GM19324 (cell line): ENCODE data around the gene C9orf50.

ENCODE experiments used
- ATAC-seq: cut with Tn5 transposase; IDR thresholded peaks from one replicate; pipeline ENCODE4 v1.9.1; 2021; ENCODE audit warnings: mild to moderate bottlenecking, moderate library complexity; ENCODE audit not compliant: unreplicated experiment, low FRiP score

C9orf50 gene

DNA sequence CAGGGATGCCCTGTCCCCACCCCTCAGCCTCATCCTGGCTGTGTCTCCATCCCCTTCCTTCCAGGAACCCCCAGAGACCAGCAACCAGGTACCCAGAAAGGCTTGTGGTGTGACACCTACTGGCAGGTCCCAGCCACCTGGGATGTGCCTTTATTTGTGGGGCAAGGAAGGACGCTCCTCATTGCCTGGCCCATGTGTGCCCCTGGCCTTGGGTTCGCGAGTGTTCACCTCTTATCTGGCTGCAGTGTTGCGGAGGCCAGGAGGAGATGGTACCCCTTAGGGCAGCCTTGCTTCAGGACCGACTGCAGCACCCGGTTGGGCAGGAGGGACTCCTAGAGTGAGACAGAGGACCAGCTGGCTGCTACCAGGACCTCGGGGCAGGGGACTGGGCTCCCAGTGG, 8.8 kb downstream of the C9orf50 start:
- ATAC-seq = no peak

DNA sequence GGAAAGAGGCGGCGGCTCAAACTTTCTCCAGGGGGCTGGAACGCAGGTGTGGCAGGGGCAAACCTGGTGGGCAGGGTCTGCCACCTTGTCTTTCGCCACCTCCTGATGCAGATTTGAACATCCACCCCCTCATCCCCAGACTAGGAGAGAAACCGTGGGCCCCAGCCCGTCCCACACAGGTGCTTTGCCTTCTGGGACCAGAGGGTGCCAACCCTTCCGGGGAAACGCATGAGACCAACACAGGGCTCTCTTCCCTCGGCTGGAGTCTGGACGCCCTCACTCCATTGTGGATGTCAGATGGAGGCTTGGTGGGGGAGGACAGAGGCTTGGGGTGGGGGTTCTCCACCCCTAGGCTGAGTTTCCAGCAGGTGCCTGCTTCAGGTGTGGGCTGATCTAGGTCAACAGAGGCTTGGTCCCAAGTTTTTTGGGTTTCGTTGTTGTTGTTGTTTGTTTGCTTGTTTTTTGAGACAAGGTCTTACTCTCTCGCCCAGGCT, 9.5 kb downstream of the C9orf50 start:
- ATAC-seq = no peak

DNA sequence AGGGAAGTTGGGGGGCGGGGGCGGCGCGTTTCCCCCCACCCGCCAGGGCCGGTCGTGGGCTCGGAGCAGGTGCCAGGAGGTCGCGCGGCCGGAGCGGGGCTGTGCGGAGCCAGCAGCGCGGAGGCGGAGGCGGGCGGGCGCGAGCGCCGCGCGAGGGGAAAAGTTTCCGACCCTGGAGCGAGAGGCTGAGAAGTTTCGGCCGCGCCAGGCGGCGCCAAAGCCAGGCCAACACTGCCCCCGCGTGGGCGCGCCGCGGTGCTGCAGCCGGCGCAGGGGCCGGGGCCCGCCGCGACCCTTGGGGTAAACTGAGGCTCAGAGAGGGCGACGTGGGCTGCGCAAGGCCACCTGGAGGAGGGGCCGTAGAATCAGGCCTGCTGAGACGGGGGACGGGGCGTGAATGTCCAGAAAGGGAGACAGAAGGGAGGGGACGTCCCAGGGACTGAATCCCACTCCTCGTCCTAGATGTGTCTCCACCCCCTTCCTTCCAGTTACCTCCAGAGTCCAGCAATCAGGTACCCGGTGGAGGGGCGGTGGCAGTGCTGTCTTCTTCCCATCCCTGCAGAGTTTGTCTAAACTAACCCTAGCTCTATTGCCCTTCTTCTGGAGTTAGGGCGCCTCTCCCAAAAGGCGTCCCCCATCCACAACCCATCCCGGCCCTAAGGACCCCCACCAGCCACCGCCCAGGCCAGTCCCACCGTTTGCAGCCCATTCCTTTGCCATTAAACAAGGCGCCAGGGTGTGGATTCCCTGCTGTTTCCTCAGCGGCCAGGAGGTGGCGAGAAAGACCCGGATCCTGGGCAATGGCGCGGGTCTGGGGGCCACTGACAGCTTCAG, 10.2 kb downstream of the C9orf50 start:
- peak; percentile 63 for ATAC-seq

DNA sequence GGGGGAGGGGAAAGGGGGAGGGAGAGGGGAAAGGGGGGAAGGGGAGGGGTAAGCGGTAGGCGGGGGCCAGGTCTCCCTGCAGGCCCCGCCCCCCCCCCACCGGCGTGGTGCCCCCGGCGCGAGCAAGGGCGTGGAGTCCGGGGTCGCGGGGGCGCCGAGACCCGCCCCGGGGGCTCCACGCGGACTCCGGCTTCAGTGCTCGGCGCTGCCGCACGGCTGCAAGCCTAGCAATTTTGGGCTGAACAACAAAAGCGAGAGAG, 10.8 kb downstream of the C9orf50 start:
- ATAC-seq = no peak

DNA sequence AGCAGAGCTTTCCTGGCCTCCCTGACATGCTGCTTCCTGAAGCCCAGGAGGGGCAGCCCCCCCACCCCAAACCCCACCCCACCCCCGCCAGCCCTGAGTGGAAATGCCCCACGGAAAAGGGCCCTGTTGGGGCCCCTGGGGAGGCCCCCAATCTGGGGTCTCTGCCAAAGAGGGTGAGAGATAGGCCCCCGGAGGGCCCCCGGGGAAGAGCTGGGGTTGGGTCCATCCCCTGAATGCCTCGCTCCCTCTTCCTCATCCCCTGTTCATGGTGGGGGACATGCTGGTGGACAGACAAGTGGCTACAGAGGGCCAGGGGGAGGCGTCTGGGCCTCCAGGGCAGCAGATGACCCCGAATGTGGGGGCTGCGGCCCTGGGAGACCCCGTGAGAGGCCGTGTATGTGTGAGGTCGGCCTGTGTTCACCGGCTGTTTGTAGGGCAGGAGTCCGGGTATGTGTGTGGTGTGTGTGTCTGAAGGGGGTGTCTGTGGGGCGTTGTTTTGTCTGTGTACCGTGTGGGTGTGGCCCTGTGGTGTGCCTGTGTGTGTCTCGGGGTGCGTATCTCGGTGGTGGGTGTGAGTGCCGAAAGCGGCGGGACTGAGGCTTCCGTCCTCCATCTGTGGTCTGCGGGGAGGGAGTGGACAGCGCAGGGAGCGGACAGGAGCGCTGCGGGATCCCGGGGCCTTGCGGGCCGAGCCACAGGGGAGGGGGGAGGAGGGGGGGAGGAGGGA, 11.3 kb downstream of the C9orf50 start:
- ATAC-seq = no peak

DNA sequence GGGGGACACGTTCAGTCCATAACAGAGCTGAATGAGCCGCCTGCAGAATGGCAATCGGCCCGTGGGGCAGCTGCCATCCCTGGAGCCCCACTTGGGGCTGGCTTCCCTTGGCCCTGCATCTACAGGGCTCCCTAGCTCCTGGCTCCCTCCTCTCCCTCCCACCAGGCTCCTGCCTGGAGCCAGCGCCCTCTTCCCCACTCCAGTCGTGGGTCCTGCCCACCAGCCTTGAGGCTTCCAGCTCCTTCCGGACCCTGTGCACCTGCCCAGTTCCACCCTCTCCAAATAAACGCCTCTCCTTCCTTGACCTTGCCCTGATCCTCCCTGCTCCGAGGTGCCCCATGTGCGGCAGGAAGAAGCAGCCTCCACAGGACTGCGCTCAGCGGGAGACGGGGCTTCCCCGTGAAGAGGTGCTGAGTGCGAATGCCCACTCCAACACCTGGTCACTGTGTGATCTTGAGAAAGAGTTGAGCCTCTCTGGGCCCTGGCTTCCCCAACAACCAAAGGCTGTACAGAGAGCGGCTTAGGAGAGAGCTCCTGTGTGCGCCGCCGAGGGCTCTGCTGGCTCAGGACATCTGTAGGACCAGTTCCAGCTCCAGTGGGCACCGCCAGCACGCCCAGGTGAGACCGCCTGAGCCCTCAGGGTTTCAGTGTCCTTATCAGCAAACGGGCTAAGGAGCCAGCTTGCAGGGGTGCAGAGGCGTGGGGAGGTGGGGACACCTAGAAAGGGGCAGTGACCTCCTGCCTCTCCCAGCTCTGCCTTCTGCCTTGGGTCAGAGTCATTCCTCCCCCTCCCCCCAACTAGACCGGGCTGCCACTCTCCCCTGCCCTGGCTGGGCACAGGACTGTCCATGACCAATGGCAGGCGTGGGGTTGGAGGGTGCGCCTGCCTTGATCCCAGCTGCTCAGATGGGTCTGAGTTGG, 12.1 kb downstream of the C9orf50 start:
- ATAC-seq = no peak

DNA sequence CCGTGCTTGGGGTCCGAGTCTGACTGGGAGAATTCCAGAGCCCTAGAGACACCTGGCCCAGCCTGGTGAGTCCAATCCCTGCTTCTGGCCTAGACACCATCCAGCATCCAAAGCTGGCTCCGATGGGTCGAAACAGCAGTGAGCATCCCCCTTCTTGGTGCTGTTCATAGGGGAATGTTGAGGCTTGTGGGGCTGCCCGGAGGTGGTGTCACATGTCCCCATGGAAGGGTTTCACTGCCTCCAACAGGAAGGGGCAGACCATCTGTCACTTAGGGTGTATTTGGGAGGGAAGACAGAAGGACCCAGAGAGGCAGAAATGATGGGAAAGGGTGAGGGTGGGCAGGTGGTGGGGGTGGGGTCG, 13.9 kb downstream of the C9orf50 start:
- no peak for ATAC-seq

DNA sequence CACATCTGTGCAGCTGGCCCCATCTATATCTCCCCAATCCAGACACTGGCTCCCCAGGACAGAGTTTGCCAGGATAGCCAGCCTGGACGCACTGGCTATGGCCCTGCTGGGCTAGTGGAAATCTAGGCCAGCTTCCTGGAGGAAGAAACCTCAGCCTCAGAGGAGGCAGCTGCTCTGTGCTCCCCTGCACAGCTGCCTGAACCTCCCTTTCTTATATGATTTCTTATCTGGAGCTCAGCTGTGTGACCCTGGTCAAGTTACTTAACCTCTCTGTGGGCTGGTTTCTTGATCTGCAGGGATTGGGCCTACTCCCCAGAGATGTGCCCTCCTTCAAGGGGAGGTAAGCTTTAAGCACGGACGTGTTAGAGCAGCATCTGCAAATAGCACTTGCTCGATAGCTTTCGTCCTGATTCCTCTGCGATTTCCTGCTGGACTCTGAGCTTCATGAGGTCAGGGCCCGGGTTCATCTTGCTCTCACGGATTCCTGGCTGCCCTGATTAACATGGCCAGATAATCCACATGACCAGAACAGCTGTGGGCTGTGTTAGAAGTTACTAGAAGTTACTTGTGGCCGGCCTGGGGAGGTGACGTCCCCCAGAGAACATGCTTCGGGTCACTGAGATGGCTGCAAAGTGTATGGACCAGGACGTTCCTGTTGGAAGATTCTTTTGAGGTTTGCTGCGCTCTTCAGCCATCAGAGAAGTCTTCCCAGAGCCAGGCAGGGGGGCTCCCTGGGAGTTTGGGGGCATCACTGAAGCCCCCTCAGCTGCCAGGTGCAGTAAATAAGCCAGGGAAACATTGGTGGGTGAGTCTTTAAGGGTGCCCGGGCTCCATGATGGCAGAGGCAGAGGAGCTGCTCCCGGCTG, 14.5 kb downstream of the C9orf50 start:
- no peak for ATAC-seq

DNA sequence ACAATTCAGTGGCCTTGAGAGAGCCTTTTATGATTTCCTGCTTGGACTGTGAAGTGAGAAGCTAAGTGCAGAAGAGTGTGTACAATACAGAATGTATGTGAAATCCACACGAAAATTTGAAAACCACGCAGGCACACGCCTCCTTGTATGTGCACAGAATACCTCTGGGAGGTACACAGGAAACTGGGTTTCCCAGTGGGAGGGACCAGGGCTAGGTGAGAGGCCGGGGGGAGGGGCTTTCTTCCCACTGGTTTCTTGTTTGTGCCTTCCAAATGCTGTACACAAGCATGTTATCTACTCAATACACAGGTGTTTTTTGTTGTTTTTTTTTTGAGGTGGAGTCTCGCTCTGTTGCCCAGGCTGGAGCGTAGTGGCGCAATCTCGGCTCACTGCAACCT, 16.1 kb downstream of the C9orf50 start:
- ATAC-seq = no peak

DNA sequence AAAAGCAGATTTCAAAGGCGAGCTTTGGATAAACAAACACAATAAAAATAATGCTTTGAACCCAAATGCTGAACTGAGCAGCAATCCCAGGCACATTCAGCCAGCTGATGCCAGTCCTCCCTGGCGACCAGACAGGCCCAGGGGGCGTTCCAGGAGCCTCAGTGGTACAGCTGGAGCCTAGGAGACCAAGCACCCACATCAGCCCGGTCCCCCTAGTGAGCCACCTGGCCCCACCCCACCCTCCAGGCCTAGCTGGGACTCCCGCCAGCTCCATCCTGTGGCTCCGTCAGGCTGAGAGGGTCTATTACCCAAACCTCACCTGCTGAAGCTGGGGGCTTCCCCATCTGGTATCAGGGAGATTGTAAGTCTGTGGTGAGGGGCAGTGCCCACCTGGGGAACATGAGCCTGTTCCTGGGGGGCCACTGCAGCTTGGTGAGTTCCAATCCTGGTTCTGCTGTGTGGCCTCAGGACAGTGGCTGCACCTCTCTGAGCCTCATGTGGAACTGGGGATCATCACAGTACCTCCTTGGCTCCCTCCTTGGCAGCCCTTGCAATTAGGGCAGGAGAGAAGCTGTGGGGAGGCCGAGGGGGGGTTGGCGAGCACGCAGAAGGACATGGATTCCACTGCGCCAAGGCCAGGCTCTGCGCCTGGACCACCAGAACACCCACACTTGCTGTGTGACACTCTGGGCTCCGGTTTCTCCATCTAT, 16.7 kb downstream of the C9orf50 start:
- ATAC-seq = no peak

DNA sequence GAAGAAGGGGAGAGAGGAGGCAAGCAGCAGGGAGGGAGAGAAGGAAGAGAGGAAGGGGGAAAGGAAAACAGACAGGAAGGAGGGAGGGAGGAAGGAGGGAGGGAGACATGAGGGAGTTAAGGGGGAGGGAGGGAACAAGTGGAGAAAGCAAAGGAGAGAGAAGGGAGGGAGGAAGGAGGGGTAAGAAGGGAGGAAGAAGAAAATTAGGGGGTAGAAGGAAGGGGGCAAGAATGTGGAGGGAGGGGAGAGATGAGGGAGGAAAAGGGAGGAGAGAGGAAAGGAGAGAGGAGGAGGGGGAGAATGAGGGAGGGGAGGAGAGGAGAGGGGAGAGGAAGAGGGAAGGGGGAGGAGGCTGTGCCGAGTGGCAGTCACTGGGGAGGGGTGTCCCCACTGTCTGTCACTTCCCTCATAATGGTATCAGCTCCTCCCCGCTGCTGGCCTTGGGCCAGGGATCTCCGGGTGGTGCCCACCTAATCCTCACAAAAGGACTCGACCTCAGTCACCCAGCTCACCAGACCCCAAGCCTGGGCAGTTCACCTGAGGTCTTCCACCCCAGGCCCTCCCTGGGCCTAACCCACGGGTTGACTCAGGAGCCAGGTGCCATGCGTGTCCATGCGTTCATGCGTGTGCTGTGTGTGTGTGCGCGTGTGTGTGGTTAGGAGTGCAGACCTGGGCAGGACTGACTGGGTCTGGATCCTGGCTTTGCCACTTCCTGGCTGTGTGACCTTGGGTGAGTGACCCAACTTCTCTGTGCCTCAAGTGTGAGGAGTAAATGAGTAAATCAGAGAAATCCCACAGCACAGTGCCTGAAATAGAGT, 18.1 kb downstream of the C9orf50 start:
- ATAC-seq = no peak

DNA sequence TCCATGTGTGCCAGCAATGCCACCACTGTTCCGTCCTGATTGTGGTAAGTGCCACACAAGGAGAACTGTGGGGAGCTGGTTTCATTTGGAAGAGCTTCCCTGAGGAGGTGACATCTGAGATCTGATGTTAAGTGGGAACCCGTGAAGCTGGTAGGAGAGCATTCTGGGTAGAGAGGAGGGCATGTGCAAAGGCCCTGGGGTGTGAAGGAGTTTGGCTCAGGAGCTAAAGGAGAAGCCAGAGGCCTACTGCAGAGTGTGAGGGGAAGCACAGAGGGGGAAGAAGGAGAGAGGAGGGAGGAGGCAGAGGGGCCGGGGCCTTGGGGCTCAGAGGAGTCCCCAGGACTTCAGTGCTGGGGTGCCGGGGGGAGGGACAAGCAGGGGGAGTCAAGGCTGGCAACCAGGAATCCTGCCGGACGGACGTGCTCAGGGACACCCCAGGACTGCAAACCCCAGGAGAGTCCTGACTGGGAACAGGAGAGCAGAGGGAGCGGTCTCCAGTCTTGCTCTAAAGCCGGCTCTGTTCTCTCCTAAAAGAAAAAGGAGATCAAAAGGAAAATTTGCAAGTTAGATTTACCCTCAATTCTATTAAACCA, 19.7 kb downstream of the C9orf50 start:
- no peak for ATAC-seq

DNA sequence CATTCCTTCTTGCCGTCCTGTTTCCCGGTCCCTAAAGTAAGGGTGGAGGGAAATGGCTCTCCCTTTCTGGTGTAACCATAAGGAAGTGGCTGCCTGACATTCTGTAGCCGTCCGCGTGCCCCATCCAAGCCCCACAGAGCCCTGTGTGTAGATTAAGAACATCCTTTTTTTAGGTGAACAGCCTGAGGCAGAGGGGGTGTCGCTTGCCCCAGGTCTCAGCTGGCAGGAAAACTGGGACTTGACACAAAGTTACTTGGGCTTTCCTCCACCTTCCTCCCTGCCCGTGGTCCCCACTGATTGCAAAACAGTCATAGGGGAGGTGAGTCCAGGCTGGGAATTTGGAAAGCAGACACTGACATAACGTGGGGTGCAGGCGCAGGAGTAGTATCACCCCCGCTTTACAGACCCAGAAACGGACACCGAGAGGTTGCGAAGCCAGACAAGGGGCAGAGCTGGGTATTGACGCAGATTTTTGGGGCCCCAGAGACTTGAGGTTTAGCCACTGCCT, 22.8 kb downstream of the C9orf50 start:
- ATAC-seq = no peak

DNA sequence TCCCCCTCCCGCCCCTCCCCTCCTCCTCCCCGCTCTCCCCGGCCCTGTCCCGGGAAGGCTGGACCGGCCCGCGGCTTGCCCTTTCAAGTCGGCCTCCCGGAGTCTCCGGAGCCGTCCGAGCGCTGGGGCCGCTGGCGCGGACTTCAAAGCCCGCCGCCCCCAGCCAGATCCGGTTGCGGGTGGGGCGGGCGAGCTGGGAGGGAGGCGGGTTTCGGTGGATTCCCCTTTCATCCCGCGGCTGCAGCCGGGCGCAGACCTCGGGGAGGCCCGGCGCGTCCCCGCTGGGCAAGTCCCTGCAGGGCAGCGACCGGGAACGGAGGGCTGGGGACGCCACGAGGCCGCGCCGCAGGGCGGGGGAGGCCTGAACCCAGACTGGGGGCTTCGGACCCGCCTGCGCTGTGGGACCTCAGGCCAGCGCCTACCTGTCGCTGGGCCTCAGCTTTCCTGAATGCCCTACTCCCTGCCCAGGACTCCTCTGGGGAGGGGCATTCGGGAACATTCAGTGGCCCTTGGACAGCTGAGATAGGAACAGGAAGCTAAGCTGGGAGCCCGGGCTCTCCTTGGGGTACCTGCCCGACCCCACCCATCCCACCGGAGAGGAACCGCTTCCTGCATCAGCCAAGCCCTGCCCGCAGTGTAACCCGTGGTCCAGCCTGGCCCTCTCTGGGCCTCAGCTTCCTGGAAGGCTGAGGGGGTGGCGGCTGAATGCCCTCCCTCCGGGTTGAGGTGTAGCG, 23.4 kb downstream of the C9orf50 start:
- ATAC-seq = no peak

DNA sequence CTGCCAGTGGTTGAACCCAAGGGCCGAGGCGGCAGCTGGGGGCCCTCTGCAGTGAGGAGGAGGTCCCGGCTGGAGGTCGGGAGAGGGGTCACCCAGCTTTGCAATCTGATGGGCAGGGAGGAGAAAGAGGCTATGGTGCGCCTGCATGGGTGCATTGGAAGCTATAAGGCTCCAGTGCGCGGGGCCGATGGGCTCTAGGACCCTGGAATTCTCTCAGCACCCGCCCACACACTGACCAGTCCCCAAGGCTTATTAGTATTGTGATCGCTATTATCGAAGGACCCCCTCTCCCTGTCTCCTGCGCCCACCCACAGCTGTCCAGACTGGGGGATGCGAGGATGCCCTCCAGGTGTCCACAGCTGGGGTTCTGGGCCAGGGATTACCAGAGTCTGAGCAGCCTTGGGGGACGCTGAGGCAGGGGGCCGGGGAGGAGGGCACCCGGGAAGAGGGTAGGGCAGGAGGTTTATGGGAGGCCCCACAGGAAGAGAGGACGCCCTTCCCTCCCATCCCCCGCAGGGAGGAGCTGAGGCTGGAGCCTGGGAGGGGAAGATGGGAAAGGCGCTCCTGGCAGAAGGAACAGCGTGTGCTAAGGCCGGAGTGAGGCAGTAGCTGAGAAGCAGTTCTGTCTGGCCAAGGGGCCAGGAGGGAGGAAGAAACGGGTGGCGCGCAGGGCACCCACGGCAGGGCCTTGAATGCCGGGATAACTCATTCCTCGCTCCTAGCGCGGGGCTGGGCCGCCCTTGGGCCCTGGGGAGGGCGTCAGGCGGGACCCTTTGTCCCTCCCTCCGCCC, 24.2 kb downstream of the C9orf50 start:
- ATAC-seq = no peak

DNA sequence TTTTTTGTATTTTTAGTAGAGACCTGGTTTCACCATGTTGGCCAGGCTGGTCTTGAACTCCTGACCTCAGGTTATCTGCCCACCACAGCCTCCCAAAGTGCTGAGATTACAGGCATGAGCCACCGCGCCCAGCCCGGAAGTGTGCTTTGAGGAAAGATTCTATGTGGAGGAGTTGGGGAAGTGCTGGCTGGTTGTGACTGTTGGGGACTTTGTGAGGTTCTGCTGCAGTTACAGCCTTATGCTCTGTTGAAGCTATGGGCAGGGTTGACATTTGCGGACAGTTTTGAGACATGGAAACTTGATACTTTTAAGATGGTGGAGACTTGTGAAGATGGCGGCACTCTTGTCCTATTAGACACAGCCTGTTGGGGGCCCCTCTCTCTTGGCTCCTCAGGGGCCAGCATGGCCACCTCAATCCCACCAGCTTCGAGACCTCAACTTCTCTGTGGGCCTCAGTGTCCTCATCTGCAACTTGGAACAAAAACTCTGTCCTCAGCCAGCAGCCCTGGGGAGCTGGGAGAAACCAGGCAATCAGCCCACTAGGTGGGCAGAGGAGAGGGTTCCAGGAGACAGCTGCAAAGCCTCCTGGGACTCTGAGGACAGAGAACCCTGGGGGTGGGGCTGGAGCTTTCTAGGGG, 24.9 kb downstream of the C9orf50 start:
- no peak for ATAC-seq
